HG02759 (cell line): Measurements from ENCODE around the gene ELL2.

Source experiments
- ATAC-seq: cut with Tn5 transposase; IDR thresholded peaks from one replicate; pipeline ENCODE4 v1.9.1; 2021; ENCODE audit warnings: mild to moderate bottlenecking, moderate library complexity; ENCODE audit not compliant: unreplicated experiment

The ELL2 gene

DNA sequence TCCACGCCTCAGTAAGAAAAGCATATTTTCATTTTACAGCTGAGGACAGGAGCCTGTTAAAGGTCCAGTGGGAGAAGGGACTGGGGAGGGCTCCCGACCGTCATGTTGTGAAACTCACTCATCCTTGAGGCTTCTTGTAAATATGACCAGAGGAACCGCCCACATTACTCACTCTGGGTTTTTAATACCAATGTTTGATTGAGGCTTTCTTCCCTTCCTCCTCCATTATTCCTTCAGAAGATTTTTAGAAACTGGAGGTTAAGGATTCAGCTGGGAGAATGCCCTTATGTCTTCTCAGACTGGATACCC, 77.7 kb downstream of the ELL2 start:
- peak; percentile 63 for ATAC-seq

DNA sequence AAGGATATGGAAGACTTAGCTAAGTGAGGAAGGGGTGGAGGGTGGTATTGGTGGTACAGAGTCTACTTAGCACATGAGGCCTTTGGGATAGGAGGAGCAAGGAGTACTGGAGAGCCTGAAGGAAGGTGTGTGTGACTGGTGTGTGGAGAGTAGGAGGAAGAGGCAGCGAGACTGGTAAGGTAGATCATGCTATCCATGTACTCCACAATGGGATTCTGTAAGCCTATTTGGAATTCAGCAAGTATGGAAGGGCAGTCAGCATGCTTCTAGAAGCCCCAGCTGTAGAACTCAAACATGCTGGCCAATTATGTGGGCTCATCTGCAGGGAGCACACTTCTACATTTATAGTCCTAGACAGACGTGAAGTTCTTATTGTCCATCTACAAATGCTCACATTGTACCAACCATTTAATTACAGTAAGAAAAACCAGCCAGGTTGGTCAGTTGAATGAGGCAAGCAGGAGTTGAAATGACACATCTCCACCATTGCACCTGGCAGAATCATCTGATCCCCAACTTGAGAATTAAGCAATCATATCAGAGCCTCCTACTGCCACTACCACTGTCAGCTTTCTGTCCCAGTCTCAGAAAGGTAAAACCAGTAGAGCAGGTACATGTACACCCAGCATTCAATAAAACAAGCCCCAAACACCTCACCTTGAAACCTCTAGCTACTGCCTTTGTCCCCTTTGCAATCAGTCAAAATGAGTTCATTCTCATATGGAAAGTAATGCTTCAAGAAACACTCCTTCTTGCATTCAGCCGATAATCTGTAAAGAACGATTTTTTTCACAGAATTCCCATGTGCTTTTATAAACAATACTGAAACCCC, 78.2 kb downstream of the ELL2 start:
- ATAC-seq: peak; percentile 66

DNA sequence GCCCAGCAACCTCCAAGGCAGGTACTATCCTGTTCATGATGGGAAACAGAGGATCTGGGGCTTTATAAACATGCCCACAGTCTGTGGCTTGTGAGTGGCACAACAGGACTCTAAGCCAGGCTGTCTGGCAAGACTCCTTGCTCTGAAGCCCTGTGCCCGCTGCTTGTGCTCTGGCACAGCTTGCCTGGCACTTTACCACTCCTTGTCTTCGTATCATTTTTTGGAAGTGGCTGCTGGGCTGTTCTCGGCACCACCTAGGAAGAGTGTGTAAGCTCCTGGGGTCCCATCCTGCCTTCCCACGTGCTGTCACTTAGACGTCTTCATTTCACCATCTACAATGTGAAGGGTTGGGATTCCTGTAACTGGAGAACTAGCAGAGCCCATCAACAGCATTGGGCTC, 79.8 kb downstream of the ELL2 start:
- ATAC-seq: no peak

DNA sequence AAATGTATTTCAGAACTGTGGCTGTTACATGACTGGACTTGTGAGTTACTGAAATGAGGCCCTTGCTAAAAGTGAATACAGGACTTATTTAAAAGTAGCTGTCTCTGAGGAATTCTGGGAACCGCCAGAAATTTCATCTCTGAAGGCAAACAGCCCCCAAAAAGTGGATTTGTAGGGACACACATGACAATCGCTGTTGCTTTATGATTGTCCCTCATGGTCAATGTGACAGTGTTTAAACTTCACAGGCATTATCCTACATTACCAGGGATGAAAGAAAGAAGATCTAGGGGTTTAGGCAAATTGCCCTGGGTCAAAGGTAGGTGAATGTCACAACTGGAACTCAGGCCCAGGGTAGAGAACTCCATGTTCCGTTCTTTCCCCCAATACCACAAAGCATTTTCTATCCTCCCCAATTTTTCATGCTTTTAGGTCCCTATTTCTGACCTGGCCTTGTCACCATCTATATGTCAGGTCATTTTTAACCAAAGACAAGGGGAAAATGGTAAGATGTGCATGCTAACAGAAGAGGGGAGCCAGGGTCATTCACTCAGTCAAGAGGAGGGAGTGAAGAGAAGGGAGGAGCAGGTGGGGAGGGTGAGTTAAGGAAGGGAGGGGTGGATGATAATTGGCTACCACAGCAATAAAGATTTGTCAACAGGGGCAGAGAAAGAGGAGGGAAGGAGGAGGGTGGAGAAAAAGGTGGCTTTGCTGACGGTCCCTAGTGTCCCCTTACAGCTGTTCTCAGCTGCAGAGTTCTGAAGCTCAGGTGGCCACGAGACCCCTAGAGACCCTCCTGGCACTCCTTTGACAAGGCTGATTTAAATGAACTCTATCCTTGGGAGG, 81.3 kb downstream of the ELL2 start:
- no peak for ATAC-seq

DNA sequence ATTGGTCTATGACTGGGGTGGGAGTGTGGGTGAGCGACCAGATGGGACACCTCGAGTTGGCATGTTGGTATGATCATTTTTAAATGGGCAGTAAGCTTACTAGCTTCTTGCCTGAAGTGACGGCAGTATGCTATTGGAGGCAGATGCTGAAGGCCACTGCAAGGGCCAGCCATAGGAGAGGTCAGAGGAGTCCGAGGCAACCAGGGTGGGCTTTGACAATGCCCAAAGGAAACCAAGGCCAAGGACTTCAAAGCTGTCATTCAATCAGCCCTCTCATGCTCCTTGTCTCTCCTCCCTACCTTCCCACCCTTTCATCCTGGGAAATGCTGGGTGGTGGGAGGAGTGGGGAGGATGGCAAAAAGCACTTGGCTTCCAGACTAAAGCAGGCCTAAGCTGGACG, 82.0 kb downstream of the ELL2 start:
- ATAC-seq: no peak

DNA sequence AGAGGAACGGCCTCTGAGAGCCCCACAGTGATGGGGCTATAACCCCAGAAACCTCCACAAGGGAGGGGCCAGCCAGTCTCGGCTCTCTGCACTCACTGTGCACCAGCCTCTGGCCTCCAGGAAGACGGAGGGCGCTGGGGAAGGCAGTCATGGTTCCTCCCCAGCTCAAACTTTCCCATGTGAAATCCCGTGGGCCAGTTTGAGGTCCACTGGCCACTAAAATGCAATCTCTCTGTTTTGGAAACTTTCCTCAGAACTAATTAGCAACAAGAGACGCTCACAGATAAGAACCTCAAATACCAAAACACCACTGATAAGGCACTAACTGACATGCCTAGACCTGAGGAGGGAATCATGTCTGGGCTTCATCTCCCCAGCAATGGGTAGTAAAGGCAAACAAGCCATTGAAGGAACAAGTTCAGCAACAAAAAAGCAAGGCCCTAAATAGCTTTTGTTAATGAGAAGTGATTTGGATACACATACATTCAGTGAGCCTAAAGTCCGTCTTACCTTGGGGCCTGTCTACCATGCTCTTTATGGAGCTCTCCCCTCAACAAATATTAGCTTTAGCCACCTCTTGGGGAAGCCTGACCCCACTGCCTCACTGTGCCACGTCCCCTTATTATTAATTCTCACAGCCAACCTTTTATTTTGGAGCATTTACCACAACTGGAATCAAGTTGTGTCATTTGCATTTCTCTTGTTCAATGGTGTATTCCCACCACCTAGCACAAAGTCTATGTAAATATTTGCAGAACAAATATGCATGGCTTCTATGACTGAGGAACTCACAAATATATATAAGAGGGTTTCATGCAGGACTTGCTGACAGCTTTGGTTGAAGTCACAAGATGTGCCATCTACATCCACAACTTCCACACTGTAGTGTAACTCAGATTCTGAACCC, 83.0 kb downstream of the ELL2 start:
- ATAC-seq: peak; percentile 56

DNA sequence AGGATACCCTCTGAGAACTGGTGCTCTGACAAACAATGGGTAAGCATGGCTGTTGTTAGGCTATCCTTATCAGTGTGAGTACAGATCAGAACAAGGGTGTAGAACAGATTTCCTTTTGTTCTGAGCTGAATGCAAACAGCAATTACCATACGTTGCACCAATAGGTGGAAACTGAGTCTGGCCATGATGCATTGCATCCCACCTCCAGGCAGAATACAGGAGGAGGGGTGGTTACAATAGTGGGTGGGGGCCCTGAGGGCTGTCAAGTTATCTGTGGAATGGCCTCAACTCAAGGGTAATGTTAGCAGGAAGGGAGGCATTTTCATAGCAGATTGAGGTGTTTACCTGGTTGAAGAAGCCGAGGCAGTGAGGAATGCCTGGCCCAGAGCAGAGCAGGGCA, 84.9 kb downstream of the ELL2 start:
- ATAC-seq: no peak

DNA sequence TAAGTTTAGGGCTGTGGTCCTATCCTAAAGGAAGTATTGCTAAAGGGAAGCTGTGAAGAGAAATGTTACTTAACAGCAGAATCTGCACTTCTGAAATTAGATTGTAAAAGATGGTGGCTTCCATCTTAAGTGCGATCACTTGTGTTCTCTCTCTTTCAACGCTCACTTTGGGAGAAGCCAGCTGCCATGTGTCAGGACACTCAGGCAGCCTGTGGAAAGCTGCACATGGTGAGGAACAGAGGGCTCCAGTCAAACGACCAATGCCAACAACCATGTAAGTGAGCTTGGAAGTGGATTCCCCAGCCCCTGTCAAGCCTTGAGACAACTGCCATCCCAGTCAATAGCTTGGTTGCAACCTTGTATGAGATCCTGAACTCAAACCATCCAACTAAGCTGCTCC, 87.4 kb downstream of the ELL2 start:
- no peak for ATAC-seq

DNA sequence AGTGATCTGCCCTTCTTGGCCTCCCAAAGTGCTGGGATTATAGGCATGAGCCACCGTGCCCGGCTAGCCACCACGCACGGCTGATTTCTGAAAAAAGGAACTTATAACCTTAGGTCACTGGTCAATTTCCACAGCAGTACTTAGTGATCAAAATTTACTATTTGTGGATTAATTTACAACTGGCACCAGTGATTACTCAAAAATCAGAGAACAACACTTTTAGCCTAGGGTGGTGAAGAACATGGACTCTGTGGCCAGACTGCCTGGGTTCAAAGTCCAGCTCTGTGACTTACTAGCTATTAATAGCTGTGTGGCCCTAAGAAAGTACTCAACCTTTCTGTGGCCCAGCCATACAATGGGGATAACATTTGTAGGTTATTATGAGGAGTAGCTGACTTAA, 88.3 kb downstream of the ELL2 start:
- no peak for ATAC-seq

DNA sequence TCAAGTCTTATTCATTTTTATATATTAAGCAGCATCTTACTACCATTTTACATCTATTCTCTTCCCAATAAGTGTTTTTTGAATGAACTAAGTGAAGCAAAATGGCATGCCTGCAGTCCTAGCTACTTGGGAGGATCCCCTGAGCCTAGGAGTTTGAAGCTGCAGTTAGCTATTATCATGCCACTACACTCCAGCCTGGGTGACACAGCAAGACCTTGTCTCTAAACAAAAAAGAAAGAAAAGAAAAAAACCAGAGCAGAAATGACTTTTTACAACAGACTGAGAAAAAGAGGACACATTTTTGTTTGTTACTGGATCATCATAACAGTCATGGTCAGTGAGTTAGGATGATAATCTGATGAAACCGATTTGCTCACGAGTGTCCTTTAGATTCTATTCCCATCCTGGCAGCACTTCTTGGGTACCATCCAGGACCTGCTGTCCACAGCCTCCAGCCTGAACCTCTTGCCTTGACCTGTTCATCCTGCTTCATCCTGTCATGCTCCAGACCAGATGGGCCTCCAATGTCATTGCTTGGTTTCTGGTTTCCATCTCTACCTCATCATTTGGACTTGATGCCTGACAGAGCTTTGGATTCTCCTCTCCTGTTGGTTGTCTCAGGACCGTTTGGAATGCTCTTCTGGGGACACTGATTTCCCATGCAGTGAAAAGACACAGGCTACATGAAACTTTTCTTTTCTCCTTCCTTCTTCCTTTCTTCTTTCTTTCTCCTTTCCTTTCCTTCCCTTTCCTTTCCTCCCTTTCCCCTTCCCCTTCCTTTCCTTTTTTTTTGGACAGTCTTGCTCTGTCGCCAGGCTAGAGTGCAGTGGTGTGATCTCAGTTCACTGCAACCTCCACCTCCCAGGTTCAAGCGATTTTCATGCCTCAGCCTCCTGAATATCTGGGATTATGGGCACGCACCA, 89.0 kb downstream of the ELL2 start:
- ATAC-seq: no peak

DNA sequence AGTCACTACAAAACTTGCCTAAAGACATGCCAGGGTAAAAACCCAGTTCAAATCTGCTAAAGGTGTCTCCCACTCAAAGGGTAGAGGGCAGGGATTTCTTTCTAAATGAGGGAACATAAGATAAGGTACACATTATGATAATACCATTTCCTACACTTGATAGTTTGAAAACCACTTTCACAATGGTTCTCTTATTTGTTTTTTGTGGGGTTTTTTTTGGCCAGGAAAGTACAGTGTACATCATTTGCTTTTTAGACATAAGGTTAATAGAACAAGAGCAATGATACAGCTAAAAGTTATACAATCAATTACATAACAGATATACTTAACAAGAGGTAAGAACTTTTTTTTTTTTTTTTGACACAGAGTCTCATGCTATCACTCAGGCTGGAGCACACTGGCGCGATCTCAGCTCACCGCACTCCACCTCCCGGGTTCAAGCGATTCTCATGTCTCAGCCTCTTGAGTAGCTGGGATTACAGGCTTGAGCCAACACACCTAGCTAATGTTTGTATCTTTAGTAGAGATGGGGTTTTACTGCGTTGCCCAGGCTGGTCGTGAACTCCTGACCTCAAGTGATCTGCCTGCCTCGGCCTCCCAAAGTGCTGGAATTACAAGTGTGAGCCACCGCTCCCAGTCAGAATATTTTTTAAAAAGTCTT, 90.4 kb downstream of the ELL2 start:
- ATAC-seq: no peak

DNA sequence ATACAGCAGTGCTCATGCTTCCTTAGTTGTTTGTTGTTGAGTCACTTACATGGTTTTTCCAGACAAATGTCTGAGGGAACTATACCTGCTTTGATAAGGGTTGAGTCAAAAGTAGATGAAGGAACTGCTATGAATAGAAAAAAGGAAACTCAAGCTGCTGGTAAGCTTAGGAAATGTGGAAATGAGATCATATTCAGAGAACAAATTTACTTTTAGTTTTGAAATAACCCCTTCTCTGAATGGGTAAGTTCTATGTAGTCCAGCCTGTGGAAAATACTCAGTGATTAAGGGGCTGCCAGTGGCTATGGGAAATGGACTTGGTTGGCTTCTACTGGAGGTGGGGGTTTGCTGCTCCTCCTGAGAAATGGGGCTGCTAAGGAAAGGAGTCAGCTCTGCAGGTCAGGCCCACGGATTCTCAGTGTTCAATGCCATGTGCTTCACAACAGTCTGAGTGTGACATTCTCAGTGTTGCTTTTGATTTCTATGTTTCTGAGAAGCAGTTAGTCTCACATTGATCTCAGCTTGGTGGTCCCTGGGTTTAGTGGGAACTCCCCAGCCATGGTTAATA, 91.5 kb downstream of the ELL2 start:
- ATAC-seq: peak; percentile 60

DNA sequence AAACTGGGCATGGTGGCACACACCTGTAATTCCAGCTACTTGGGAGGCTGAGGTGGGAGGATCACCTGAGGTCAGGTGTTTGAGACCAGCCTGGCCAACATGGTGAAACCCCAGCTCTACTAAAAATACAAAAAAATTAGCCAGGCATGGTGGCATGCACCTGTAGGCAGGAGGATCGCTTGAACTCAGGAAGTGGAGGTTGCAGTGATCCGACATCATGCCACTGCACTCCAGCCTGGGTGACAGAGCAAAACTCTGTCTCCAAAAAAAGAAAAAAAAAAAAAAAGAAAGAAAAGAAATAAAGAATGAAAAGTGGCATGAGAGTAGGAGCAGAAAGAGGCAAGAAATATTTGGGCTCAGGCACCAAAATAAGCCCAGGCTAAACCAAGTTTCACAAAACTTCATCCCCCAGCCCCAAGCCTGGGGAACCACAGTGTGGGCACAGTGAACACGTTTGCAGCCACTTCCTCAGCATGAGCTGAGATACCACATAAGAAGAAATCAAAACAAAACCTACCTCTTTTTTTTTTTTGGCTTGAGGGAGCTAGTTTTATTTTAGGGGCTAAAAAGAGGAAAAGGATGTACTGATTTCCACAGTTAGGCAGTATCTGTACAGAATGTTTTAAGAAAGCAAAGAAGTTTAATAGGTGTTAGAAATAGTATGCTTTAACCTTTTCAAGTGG, 92.3 kb downstream of the ELL2 start:
- peak; percentile 57 for ATAC-seq

DNA sequence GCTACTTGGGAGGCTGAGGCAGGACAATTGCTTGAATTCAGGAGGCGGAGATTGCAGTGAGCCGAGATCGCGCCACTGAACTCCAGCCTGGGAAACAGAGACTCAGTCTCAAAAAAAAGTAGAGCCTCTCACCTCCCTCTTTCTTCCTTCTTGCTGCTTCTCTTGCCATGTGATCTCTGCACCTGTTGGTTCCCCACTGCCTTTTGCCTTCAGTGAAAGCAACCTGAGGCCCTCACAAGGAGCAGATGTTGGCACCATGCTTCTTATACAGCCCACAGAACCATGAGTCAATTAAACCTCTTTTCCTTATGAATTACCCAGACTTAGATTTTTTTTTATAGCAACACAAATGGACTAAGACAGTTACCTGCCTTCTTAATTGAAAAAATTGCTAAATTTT, 93.5 kb downstream of the ELL2 start:
- ATAC-seq: no peak

DNA sequence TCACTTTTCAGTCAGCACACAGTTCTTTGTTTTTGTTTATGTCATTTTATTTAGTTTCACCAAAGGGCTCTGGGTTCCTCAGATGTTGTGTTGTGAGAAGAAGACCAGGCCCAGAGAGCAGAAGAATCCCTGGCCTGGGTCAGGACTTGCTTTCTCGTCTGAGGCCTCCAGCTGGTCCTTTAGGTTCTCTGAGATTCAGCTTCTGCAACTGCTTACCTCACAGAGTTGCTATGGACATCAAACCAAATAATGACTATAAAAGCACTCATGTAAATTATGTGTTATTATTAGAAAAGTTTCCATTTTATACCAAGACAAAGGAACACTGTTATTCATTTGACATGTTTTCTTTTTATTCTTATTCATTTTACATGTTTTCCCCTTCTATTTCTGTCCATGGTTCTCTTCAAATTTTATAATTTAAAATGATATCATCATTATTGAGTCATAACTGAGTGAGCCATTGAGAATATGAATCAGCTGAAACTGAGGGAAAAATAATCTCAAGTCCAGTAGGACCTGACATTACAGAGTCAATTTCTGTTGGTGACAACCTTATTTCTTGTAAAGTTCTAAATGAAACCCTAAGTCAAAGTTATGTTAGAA, 95.1 kb downstream of the ELL2 start:
- no peak for ATAC-seq

DNA sequence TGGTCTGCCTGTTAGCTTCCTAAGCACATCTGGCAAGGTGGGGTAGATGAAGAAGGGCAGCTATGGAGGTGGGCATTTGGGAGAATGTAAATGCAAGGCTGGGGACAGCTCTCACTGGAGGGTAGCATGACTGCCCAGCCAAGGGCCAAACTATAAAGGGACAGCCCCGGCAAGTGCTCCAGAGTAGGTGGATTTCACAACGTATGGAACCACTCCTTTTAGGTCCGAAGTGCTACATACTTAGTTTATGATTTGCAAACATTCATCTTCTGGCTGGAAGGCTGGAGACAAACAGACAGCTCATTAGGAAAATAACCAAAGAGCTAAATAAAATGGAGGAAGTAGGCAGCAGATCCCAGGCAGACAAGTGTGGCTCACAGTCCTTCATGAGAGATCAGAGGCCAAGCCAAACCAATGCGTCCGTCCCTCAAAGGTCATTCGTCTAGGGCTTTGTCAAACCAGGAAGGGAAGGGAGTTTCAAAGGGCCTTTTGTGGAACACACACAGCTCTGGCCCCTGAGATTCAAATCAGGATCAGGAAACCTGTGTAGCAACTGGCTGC, 96.6 kb downstream of the ELL2 start:
- no peak for ATAC-seq

DNA sequence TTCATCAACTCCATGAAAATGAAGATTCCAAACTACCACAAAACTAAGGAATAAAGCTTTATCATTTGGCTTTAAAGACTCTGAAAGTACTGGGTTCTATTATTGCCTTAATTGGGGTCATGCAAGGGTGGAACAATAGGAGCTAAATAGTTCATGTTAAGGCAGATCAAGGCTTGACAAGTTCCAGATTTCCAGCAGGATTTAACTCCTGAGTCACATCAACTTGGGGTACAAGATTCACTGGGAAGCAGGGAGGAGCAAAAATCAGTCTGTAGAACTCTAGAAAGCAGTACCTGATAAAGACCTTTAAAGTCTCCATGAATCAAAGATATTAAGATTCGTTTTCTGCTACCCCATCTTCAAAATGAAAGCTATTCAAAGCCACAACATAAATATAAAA, 97.2 kb downstream of the ELL2 start:
- no peak for ATAC-seq

DNA sequence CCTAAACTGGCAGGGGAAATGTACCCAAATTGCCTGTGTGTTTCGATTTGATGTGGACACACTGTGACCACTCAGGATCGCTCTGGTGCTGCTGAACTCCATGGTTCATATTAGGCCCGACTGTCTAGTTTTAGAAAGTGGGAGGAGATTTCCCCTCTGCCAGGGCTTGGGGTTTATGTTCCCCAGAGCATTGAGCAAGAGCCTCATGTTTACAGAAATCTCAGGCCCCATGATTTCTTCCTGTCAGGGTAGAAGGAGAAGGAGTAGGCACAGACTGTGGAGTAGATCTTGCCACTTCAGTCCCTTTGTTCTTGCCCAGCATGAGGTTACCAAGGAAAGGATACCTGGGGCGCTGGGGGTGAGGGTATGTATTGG, 98.3 kb downstream of the ELL2 start:
- ATAC-seq: no peak
